AG04450 (cell line): Measurements from ENCODE around the gene PFKM. TPM values are rescaled to one million over a fixed set of nuclear protein-coding genes. Genes with fewer than 3 reads are reported as not detected.
A peak's percentile ranks its signal among the peaks of the same experiment; 100 is the strongest.

ENCODE experiments used
- CTCF ChIA-PET: fragments of 300-600, 350-600 bp; formaldehyde crosslinking; extraction: SDS; loops from one replicate; lab custom pipeline; 2022; ENCODE audit warnings: antibody characterized with exemption, inconsistent platforms; lab: Charles Lee
- POLR2A ChIA-PET: fragments of 350-600 bp; formaldehyde crosslinking; extraction: SDS; loops from one replicate; lab custom pipeline; 2021; ENCODE audit warnings: antibody characterized with exemption, inconsistent platforms; lab: Yijun Ruan, JAX
- DNase-seq: peaks from one replicate; pipeline ENCODE4 v3.0.0-alpha.2; 2011; ENCODE audit warnings: low read depth, low spot score
- H3K27ac ChIP-seq: one replicate; pipeline ENCODE4 v1.5.1; 2012; ENCODE audit warnings: low read depth, low read length, control low read depth
- H3K27me3 ChIP-seq: one replicate; pipeline ENCODE4 v1.6.0; 2012; ENCODE audit warnings: low read length; ENCODE audit not compliant: control insufficient read depth, insufficient read depth
- H3K4me3 ChIP-seq: 2 replicates; pipeline ENCODE4 v1.5.1; 2011; ENCODE audit warnings: mild to moderate bottlenecking, low read depth, low read length, control low read depth
- H3K9me3 ChIP-seq: 2 replicates; pipeline ENCODE4 v1.5.1; 2012; ENCODE audit warnings: low read length; ENCODE audit not compliant: control insufficient read depth, insufficient read depth
- CTCF ChIP-seq: IDR thresholded peaks from 2 replicates; pipeline ENCODE4 v1.5.1; 2011; ENCODE audit warnings: low read depth, low read length, control low read depth, inconsistent platforms
- polyA minus RNA-seq: library from RNA; depleted of rRNA, polyadenylated mRNA; stranded (reverse); fragments of >200 nt; gene quantifications from 2 replicates; pipeline ENCODE4 v1.2.3, GENCODE V29; 2011; rRNA and poly(A)+ RNA removed
- polyA plus RNA-seq: library from polyadenylated mRNA; depleted of rRNA; stranded (reverse); fragments of >200 nt; gene quantifications from 2 replicates; pipeline ENCODE4 v1.2.3, GENCODE V29; 2011; rRNA removed

PFKM gene
- polyA plus RNA-seq (58.4 and 62.1 TPM in 2 replicates), polyA minus RNA-seq (59.3 and 71.8 TPM in 2 replicates)

- no peaks in the 10 kb centered on the region for H3K9me3 ChIP-seq
- CTCF ChIA-PET = interaction anchor here (1.3 to 1.8 kb wide), 3 partner anchors 11 to 70 kb away, joined by 3 to 7 read pairs (median 4); partner anchors contain the start of gene ASB8
- peak within 1 kb of the TSS; percentile 97 for H3K4me3 ChIP-seq
- H3K27ac ChIP-seq = peak within 1 kb of the TSS; percentile 63
- POLR2A ChIA-PET = interaction anchor here (0.7 to 1.8 kb wide), 3 partner anchors 14 to 51 kb away, joined by 3 to 14 read pairs (median 3); partner anchors contain the start of gene SENP1
- peaks cover 8% of the 10 kb centered on the region for H3K27me3 ChIP-seq
- DNase-seq = peak; percentile 66
- no peak for TF ChIP-seq CTCF
These were observed at the start of gene PFKM for GRCh38 chr12:48119078-48119833. PFKM (plus strand) TSS chr12:48119364; CDS start chr12:48122775, 3,411 bp downstream.

- no peaks in the 10 kb centered on the region for H3K27me3 ChIP-seq
- DNase-seq = no peak
- TF ChIP-seq CTCF = no peak
- CTCF ChIA-PET = no interaction called here
- no peaks in the 10 kb centered on the region for H3K9me3 ChIP-seq
- no peak overlapping the region for H3K4me3 ChIP-seq
- H3K27ac ChIP-seq = no peak overlapping the region
- POLR2A ChIA-PET = interaction anchor here (0.6 kb wide), 1 partner anchor 23 kb away, joined by 5 read pairs; no protein-coding TSS in a partner anchor
These were observed 49.1 kb upstream of the PFKM start for GRCh38 chr12:48070033-48070432.

- DNase-seq = no peak
- H3K9me3 ChIP-seq = no peaks in the 10 kb centered on the region
- no peak for TF ChIP-seq CTCF
- H3K27ac ChIP-seq = no peak overlapping the region
- POLR2A ChIA-PET = no interaction called here
- H3K4me3 ChIP-seq = no peak overlapping the region
- no peaks in the 10 kb centered on the region for H3K27me3 ChIP-seq
- CTCF ChIA-PET = no interaction called here
These were observed 48.4 kb upstream of the PFKM start for GRCh38 chr12:48070731-48071130.

- no peak for DNase-seq
- ChIA-PET CTCF (interaction anchor here (0.6 kb wide), 1 partner anchor 13 kb away, joined by 4 read pairs; no protein-coding TSS in a partner anchor), POLR2A (no interaction called here)
- TF ChIP-seq CTCF = no peak
- Histone ChIP-seq H3K27me3 (no peaks in the 10 kb centered on the region), H3K27ac (no peak overlapping the region), H3K4me3 (no peak overlapping the region), H3K9me3 (no peaks in the 10 kb centered on the region)
These were observed 47.4 kb upstream of the PFKM start for GRCh38 chr12:48071808-48072207.

GRCh38 chr12:48072266-48072665 is 46.9 kb upstream of the PFKM start:
- ChIA-PET POLR2A (no interaction called here), CTCF (no interaction called here)
- Histone ChIP-seq H3K27ac (no peak overlapping the region), H3K9me3 (no peaks in the 10 kb centered on the region), H3K27me3 (no peaks in the 10 kb centered on the region), H3K4me3 (no peak overlapping the region)
- TF ChIP-seq CTCF = no peak
- no peak for DNase-seq
